Activated B cell treated with CpG ODN at 0.5 μM for 24 hours (primary cell): ENCODE measurements around the gene AMBP. TPM values are rescaled to one million over a fixed set of nuclear protein-coding genes. Genes with fewer than 3 reads are reported as not detected.

ENCODE experiments used
- ATAC-seq: fragments of 200-7000 bp; cut with Tn5 transposase; one replicate; pipeline ENCODE4 v1.10.0; 2021; ENCODE audit warnings: low read depth, mild to moderate bottlenecking, moderate library complexity
- CTCF ChIA-PET: fragments of 350-600 bp; sonication (Branson Sonifier 250); formaldehyde crosslinking; loops from one replicate; lab custom pipeline; 2021; ENCODE audit warnings: antibody characterized with exemption; lab: Charles Lee
- POLR2A ChIA-PET: fragments of 350-600 bp; sonication (Branson Sonifier 250); formaldehyde crosslinking; loops from one replicate; lab custom pipeline; 2021; ENCODE audit warnings: antibody characterized with exemption; lab: Charles Lee
- DNase-seq: peaks from one replicate; pipeline ENCODE4 v3.0.0; 2022
- H3K27ac Mint-ChIP-seq: one replicate; pipeline ENCODE4 v1.8.0; 2020; ENCODE audit warnings: mixed read lengths
- H3K27me3 Mint-ChIP-seq: one replicate; pipeline ENCODE4 v1.8.0; 2021; ENCODE audit warnings: mixed read lengths
- H3K36me3 Mint-ChIP-seq: one replicate; pipeline ENCODE4 v1.8.0; 2021; ENCODE audit warnings: low read depth, mixed read lengths
- H3K4me1 Mint-ChIP-seq: one replicate; pipeline ENCODE4 v1.8.0; 2021; ENCODE audit warnings: mixed read lengths
- H3K4me3 Mint-ChIP-seq: one replicate; pipeline ENCODE4 v1.8.0; 2020; ENCODE audit warnings: mild to moderate bottlenecking, mixed read lengths
- H3K9me3 Mint-ChIP-seq: one replicate; pipeline ENCODE4 v1.8.0; 2020; ENCODE audit warnings: mixed read lengths
- CTCF ChIP-seq: fragments of 200-600 bp; IDR thresholded peaks from one replicate; pipeline ENCODE4 v1.8.0; 2022; ENCODE audit warnings: antibody characterized with exemption, mild to moderate bottlenecking
- intact Hi-C: fragments of 100-400 bp; cut with micrococcal nuclease; formaldehyde crosslinking; loops from one replicate; pipeline ENCODE4 v1.15.1; 2024
- total RNA-seq: library from RNA; stranded (reverse); gene quantifications from 2 replicates; pipeline ENCODE4 v1.2.3, GENCODE V29; 2022

The AMBP gene
- total RNA-seq, 1 donor from 2014 or later: not detected

- Mint-ChIP-seq H3K9me3 (no peaks in the 10 kb centered on the region), H3K4me3 (no peak overlapping the region), H3K4me1 (no peaks in the 10 kb centered on the region), H3K36me3 (peaks cover 5% of the 10 kb centered on the region), H3K27ac (no peak overlapping the region), H3K27me3 (no peaks in the 10 kb centered on the region)
- POLR2A ChIA-PET: interaction anchor here (0.6 kb wide), 1 partner anchor 8 kb away, joined by 3 read pairs; no protein-coding TSS in a partner anchor
- CTCF ChIA-PET: no interaction called here
- DNase-seq (no peak), ATAC-seq (no peak)
- TF ChIP-seq CTCF: no peak
- intact Hi-C loops: no loop called here
Measured at GRCh38 chr9:114039484-114039883, 38.6 kb downstream of the AMBP start.

DNA sequence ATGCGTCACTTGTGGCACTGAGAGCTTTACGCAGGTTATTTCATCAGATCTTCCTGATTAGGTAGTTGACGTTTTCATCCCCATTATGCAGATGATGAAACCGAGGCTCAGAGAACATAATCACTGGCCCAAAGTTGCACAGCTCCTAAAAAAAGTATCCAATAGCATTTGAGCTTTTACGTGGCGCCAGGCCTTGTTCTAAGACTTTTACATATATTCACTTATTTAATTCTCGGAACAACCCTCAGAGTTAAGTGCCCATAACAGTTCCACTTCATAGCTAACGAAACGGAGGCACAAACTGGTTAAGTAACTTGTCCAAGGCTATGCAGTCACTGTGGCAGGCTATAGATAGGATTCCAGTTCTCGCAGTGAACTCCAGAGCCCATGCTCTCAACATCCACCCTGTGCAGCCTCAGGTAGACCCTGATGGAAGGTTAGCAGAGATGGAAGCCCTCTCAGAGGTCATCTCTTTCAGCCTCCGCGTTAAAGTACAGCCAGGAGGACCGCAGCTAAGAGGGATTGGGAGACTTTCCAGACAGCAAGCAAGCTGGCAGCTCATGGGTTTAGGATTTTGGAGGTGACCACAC, 39.3 kb downstream of the AMBP start:
- no peak for TF ChIP-seq CTCF
- Mint-ChIP-seq H3K27ac (no peak overlapping the region), H3K9me3 (no peaks in the 10 kb centered on the region), H3K27me3 (no peaks in the 10 kb centered on the region), H3K4me3 (no peak overlapping the region), H3K36me3 (peaks cover 5% of the 10 kb centered on the region), H3K4me1 (no peaks in the 10 kb centered on the region)
- intact Hi-C loops: no loop called here
- POLR2A ChIA-PET: no interaction called here
- ATAC-seq (no peak), DNase-seq (no peak)
- CTCF ChIA-PET: no interaction called here

- intact Hi-C loops: no loop called here
- Mint-ChIP-seq H3K9me3 (no peaks in the 10 kb centered on the region), H3K36me3 (peaks cover 5% of the 10 kb centered on the region), H3K27ac (no peak overlapping the region), H3K4me1 (no peaks in the 10 kb centered on the region), H3K4me3 (no peak overlapping the region), H3K27me3 (no peaks in the 10 kb centered on the region)
- DNase-seq (no peak), ATAC-seq (no peak)
- CTCF ChIA-PET: no interaction called here
- TF ChIP-seq CTCF: no peak
- POLR2A ChIA-PET: no interaction called here
Measured at GRCh38 chr9:114037961-114038723, 40.0 kb downstream of the AMBP start.

- DNase-seq: no peak
- Mint-ChIP-seq H3K27ac (no peak overlapping the region), H3K27me3 (no peaks in the 10 kb centered on the region), H3K4me3 (no peak overlapping the region), H3K9me3 (no peaks in the 10 kb centered on the region), H3K36me3 (peaks cover 5% of the 10 kb centered on the region), H3K4me1 (no peaks in the 10 kb centered on the region)
- ATAC-seq: no peak
- intact Hi-C loops: no loop called here
- ChIA-PET CTCF (no interaction called here), POLR2A (no interaction called here)
- no peak for TF ChIP-seq CTCF
Measured at GRCh38 chr9:114037249-114037648, 40.9 kb downstream of the AMBP start.
